Mucosa of rectum (tissue), 2 donors: ENCODE measurements around the gene POC5.
"Not testable (repeated sequence)": the region's sequence is repeated elsewhere in the genome, so short reads cannot be mapped to it uniquely, and the experiment has no call there.

Experiments used
- H3K27ac ChIP-seq, 2 donors: one replicate each; pipeline ENCODE4 v1.7.0; 2013; ENCODE audit warnings: inconsistent platforms in 2 of 2, low read depth in 2 of 2, low read length in 2 of 2
- H3K27me3 ChIP-seq, 2 donors: one replicate each; pipeline ENCODE4 v1.7.0; 2013; ENCODE audit warnings: low read length in 2 of 2; ENCODE audit not compliant: control insufficient read depth in 2 of 2, insufficient read depth in 2 of 2
- H3K36me3 ChIP-seq, 2 donors: one replicate each; pipeline ENCODE4 v1.7.0; 2013; ENCODE audit warnings: low read length in 2 of 2; ENCODE audit not compliant: control insufficient read depth in 2 of 2, insufficient read depth in 2 of 2
- H3K4me1 ChIP-seq, 2 donors: one replicate each; pipeline ENCODE4 v1.7.0; 2013; ENCODE audit warnings: low read length in 2 of 2, mild to moderate bottlenecking in 1 of 2; ENCODE audit not compliant: control insufficient read depth in 2 of 2, insufficient read depth in 2 of 2
- H3K4me3 ChIP-seq, 2 donors: one replicate each; pipeline ENCODE4 v1.7.0; 2013; ENCODE audit warnings: low read length in 2 of 2
- H3K9ac ChIP-seq, 2 donors: one replicate each; pipeline ENCODE4 v1.7.0; 2013; ENCODE audit warnings: low read length in 2 of 2, low read depth in 1 of 2, mild to moderate bottlenecking in 1 of 2
- H3K9me3 ChIP-seq, 2 donors: one replicate each; pipeline ENCODE4 v1.7.0; 2013; ENCODE audit warnings: low read length in 2 of 2; ENCODE audit not compliant: control insufficient read depth in 2 of 2
- donor health status: healthy.
- donor health status: Normal muscosa, but diverticular disease.

POC5 gene

DNA sequence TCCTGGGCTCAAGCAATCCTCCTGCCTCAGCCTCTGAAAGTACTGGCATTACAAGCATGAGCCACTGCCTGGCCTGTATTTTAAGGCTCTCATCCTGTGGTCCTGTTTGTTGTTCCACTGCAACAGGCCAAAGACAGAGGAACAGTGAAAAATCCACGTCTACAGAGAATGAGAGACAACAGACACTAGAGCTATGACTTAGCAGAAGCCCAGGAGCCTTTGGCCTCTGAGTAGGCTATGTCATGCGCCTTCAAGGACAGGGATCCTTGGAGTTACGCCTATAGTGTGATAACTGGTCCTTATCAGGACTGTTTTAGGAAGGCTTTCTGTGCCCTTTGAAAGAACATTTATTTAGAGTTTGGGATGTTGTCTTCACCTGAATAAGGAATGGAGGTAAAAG is 10.5 kb downstream of the POC5 start:
- H3K9ac ChIP-seq, result no peak overlapping the region
- peaks cover 7 to 30% of the 10 kb centered on the region in 2 donors for H3K36me3 ChIP-seq
- H3K9me3 ChIP-seq, result no peaks in the 10 kb centered on the region
- no peaks in the 10 kb centered on the region for H3K27me3 ChIP-seq
- no peak overlapping the region for H3K4me3 ChIP-seq
- no peak overlapping the region for H3K27ac ChIP-seq
- H3K4me1 ChIP-seq, result peaks cover 0 to 2% of the 10 kb centered on the region in 2 donors

- Histone ChIP-seq H3K9ac (no peak overlapping the region), H3K36me3 (peaks cover 8 to 31% of the 10 kb centered on the region in 2 donors)
Measured at GRCh38 chr5:75706016-75706415, 11.2 kb downstream of the POC5 start.

DNA sequence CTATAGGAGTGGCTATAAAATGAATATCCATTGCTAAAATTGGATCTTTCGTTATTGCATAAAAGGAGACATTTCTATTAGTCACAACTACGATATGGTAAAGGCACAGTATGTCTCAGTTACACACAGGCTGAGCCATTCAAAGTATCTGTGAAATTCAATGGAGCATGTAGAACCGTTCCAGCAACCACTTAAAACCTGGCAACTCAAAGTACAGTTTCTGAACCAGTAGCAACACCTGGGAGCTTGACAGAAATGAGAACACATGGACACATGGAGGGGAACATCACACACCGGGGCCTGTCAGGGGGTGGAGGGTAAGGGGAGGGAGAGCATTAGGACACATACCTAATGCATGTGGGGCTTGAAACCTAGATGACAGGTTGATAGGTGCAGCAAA is 15.4 kb downstream of the POC5 start:
- H3K27ac ChIP-seq, result no peak overlapping the region
- H3K4me1 ChIP-seq, result no peaks in the 10 kb centered on the region
- H3K36me3 ChIP-seq, result peaks cover 8 to 24% of the 10 kb centered on the region in 2 donors
- H3K9me3 ChIP-seq, result no peaks in the 10 kb centered on the region
- H3K27me3 ChIP-seq, result no peaks in the 10 kb centered on the region
- H3K9ac ChIP-seq, result no peak overlapping the region
- H3K4me3 ChIP-seq, result no peak overlapping the region

More at GRCh38 chr5:75706016-75706415, 11.2 kb downstream of the POC5 start:
- peaks cover 0 to 2% of the 10 kb centered on the region in 2 donors for H3K4me1 ChIP-seq
- H3K9me3 ChIP-seq, result no peaks in the 10 kb centered on the region
- no peak overlapping the region for H3K4me3 ChIP-seq
- no peak overlapping the region for H3K27ac ChIP-seq
- no peaks in the 10 kb centered on the region for H3K27me3 ChIP-seq

- not testable (repeated sequence) for H3K4me1 ChIP-seq, H3K27ac ChIP-seq, H3K9me3 ChIP-seq, H3K9ac ChIP-seq, H3K4me3 ChIP-seq, H3K27me3 ChIP-seq
- peaks cover 11 to 14% of the 10 kb centered on the region in 2 donors for H3K36me3 ChIP-seq
Measured at GRCh38 chr5:75695472-75696351, 21.5 kb downstream of the POC5 start.

- no peaks in the 10 kb centered on the region for H3K9me3 ChIP-seq
- H3K4me3 ChIP-seq, result no peak overlapping the region
- no peaks in the 10 kb centered on the region for H3K4me1 ChIP-seq
- no peaks in the 10 kb centered on the region for H3K27me3 ChIP-seq
- H3K27ac ChIP-seq, result no peak overlapping the region
- peaks cover 17 to 19% of the 10 kb centered on the region in 2 donors for H3K36me3 ChIP-seq
- no peak overlapping the region for H3K9ac ChIP-seq
Measured at GRCh38 chr5:75694781-75695180, 22.5 kb downstream of the POC5 start.

DNA sequence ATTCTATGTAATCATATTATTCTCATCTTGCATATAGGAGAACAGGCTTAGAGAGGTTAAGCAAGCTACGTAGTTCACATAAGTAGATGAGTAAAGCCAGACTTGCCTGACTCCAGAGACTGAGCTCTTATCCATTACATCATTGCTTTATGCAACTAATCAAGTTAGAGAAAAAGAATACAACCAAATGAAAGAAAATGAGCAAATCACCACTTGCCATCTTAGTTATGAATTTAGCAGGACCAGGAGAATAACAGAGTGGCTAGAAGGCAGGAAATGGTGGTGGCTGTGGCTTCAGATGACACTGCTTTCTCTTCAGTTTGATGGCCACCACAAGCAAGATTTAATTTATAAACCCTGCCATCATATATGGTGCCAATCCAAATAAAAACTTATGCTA is 26.6 kb downstream of the POC5 start:
- H3K27ac ChIP-seq, result no peak overlapping the region
- H3K27me3 ChIP-seq, result no peaks in the 10 kb centered on the region
- H3K36me3 ChIP-seq, result peaks cover 34 to 36% of the 10 kb centered on the region in 2 donors
- H3K9ac ChIP-seq, result no peak overlapping the region
- H3K4me3 ChIP-seq, result no peak overlapping the region
- H3K4me1 ChIP-seq, result no peaks in the 10 kb centered on the region
- H3K9me3 ChIP-seq, result no peaks in the 10 kb centered on the region

GRCh38 chr5:75686480-75686879 is 30.8 kb downstream of the POC5 start:
- Histone ChIP-seq H3K9ac (no peak overlapping the region), H3K27me3 (no peaks in the 10 kb centered on the region), H3K27ac (no peak overlapping the region), H3K9me3 (no peaks in the 10 kb centered on the region), H3K4me1 (no peaks in the 10 kb centered on the region), H3K36me3 (peaks cover 26 to 27% of the 10 kb centered on the region in 2 donors), H3K4me3 (no peak overlapping the region)

- Histone ChIP-seq H3K9ac (no peak overlapping the region), H3K4me3 (no peak overlapping the region), H3K36me3 (peaks cover 23 to 24% of the 10 kb centered on the region in 2 donors), H3K9me3 (no peaks in the 10 kb centered on the region), H3K4me1 (no peaks in the 10 kb centered on the region), H3K27me3 (no peaks in the 10 kb centered on the region), H3K27ac (no peak overlapping the region)
Measured at GRCh38 chr5:75685141-75685540, 32.1 kb downstream of the POC5 start.

DNA sequence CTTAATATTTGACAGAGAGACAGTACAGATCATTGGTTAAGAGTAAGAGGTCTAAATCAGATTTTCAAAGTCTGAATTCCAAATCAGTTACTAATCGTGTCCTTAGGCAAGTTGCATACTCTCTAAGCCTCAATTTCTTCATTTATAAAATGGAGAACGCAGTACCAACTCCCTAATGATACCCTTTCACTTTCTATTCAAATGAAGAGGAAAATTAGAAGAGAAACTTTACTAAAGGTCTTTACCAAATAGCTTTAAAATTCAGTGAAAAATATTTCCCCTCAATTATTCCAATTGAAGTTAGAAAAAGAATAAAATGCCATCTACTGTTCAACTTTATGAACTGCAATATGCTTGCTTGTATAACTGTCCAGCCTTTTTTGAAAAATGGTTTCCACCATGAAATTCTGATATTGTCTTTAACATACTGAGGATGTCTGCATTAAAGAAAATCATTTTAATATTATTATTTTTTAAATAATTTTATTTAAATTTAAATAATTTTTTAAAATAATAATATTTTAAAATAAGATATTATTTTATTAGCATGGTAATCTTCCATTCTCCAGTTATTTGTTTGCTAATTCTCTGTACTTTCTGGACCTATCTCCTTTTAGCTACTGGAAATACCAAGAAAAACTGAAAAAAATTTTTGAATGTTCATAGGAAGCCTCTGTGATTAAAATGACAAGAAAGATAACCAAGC is 36.0 kb downstream of the POC5 start:
- H3K27me3 ChIP-seq, result no peaks in the 10 kb centered on the region
- H3K9ac ChIP-seq, result no peak overlapping the region
- peaks cover 7 to 8% of the 10 kb centered on the region in 2 donors for H3K36me3 ChIP-seq
- no peak overlapping the region for H3K4me3 ChIP-seq
- H3K9me3 ChIP-seq, result no peaks in the 10 kb centered on the region
- H3K27ac ChIP-seq, result no peak overlapping the region
- H3K4me1 ChIP-seq, result peaks cover 0 to 5% of the 10 kb centered on the region in 2 donors

DNA sequence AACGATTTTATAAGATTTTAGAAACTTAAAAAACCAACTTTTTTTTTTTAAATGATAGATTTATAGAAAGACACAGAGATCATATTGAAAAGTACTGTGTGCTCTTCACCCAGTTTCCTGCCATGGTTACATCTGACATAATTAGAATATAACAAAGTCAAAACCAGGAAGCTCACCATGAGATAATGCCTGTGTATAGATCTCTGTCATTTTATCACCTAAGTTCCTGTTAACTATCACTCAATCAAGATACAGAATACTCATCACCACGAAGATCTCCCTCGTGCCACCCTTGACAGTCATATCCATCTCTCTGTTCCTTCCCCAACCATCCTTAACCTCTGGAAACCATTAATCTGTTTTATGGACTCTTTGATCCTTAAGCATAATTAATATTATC is 39.1 kb downstream of the POC5 start:
- no peak overlapping the region for H3K4me3 ChIP-seq
- no peak overlapping the region for H3K27ac ChIP-seq
- H3K9me3 ChIP-seq, result no peaks in the 10 kb centered on the region
- peaks cover 3% of the 10 kb centered on the region in 2 donors for H3K36me3 ChIP-seq
- H3K9ac ChIP-seq, result no peak overlapping the region
- no peaks in the 10 kb centered on the region for H3K27me3 ChIP-seq
- peaks cover 0 to 5% of the 10 kb centered on the region in 2 donors for H3K4me1 ChIP-seq
